C4-2B (cell line): ENCODE results near the gene ATP5F1B.

Experiments
- H3K27ac ChIP-seq: fragments of 450-650 bp; 2 replicates; pipeline ENCODE4 v1.5.1; 2017
- ZFX ChIP-seq: fragments of 450-650 bp; IDR thresholded peaks from 2 replicates; pipeline ENCODE4 v1.6.1; 2017
- TF ChIP-seq, protein P1 (sequence below): fragments of 450-650 bp; conservative IDR thresholded peaks from 2 replicates; pipeline ENCODE4 v1.5.1; 2017; ENCODE audit warnings: mild to moderate bottlenecking

Gene ATP5F1B

GRCh38 chr12:56645717-56646446 is at the start of gene ATP5F1B:
Gene ATP5F1B (minus strand): TSS chr12:56645984. CDS start chr12:56645963, 21 bp downstream.
- peak within 1 kb of the TSS; percentile 96 for H3K27ac ChIP-seq
- TF ChIP-seq, protein P1, sequence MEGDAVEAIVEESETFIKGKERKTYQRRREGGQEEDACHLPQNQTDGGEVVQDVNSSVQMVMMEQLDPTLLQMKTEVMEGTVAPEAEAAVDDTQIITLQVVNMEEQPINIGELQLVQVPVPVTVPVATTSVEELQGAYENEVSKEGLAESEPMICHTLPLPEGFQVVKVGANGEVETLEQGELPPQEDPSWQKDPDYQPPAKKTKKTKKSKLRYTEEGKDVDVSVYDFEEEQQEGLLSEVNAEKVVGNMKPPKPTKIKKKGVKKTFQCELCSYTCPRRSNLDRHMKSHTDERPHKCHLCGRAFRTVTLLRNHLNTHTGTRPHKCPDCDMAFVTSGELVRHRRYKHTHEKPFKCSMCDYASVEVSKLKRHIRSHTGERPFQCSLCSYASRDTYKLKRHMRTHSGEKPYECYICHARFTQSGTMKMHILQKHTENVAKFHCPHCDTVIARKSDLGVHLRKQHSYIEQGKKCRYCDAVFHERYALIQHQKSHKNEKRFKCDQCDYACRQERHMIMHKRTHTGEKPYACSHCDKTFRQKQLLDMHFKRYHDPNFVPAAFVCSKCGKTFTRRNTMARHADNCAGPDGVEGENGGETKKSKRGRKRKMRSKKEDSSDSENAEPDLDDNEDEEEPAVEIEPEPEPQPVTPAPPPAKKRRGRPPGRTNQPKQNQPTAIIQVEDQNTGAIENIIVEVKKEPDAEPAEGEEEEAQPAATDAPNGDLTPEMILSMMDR = no peak
- TF ChIP-seq ZFX = peak; percentile 86

DNA sequence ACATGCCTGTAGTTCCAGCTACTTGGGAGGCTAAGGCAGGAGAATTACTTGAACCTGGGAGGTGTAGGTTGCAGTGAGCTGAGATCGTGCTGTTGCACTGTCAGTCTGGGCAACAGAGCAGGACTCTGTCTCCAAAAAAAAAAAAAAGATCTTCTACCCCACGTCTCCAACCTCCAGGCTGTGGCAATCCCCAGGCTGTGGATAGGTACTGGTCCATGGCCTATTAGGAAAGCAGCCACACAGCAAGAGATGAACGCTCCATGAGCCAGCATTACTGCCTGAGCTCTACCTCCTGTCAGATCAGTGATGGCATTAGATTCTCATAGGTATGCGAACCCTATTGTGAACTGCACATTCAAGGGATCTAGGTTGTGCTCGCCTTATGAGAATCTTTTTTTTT is 48.4 kb upstream of the ATP5F1B start:
- no peak for TF ChIP-seq ZFX
- TF ChIP-seq, protein P1 = no peak

GRCh38 chr12:56688846-56689109 is 43.0 kb upstream of the ATP5F1B start:
- no peak for TF ChIP-seq ZFX
- TF ChIP-seq, protein P1 = no peak
- H3K27ac ChIP-seq = peak overlapping the region; percentile 100

More for the DNA sequence above, 48.4 kb upstream of the ATP5F1B start:
- no peak overlapping the region for H3K27ac ChIP-seq

DNA sequence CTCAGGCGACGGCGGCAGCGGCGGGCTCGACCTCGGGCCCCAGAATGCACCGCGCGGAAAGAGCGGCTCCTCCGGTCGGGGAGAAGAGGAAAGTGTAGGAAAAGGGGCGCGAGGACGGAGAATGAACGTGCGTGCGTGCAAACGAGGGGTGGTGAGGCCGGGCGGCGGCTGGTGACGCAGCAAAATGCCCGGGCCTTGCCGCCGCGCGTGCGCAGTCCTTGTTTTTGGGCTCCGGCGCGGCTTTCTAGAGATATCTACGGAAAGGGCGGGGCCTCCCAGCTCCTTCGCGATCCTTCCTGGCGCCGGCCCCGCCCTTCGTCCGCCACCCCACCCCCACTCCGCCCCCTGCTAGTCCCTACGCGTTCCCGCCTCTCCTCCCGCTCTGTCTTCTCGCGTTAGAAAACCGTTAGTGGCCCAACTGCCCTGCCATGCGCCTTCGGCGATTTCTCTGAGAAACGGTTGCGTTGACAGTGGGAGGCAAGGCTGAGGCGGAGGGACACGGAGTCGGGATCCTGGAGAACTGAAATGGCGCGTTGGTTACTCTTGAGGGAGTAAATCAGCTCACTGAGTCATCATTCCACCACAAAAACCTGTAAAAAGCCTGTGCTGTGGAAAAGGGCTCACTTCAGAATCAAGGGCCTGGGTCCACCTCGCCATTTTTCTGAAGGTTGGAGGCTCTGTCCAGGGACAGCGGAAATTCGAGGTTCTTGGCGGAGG is 42.5 kb upstream of the ATP5F1B start, which contains the start of gene PTGES3:
TSS of gene PTGES3 (minus strand) at position 156 of the 717 bp plus-strand sequence. CDS start 285 bp downstream, outside the sequence.
- TF ChIP-seq ZFX = peak; percentile 38; the same call in 1 of the 2 replicates
- TF ChIP-seq, protein P1 = no peak

GRCh38 chr12:56687223-56688128 is 41.7 kb upstream of the ATP5F1B start:
- TF ChIP-seq ZFX = peak; percentile 66; the same call in 1 of the 2 replicates
- TF ChIP-seq, protein P1 = no peak
- H3K27ac ChIP-seq = peak overlapping the region; percentile 100

More for the DNA sequence above, 42.5 kb upstream of the ATP5F1B start, which contains the start of gene PTGES3:
- peak within 1 kb of the TSS; percentile 100 for H3K27ac ChIP-seq

DNA sequence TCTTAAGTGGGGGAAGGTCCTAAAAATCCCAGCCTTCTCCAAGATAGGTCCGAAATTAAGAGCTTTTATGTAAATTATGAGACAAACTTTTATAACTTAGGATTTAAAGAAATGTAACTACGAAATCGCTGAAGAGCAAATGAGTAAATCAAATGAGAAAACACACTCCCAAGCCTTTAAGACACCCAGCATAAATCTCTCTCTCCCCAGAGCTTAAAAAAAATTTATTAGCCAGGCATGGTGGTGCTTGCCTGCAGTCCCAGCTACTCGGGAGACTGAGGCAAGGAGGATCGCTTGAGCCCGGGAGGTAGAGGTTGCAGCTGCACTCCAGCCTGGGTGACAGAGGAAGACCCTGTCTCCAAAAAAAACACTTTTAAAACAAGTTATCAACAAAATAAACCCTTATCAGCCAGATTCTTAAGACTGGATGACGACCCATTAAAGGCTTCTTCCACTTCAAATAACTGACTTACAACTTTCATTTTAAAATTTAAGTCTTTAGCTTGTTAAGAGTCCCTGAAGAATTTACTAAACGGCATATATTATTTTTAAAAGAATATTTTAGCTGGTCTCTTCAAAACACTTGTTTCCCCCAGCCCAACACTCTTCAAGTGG is 39.1 kb upstream of the ATP5F1B start:
- H3K27ac ChIP-seq = peak overlapping the region; percentile 69
- TF ChIP-seq, protein P1 = no peak
- no peak for TF ChIP-seq ZFX
